GM21515 (cell line): ENCODE measurements around the gene RASA4B.
"Not testable (repeated sequence)": the region's sequence is repeated elsewhere in the genome, so short reads cannot be mapped to it uniquely, and the experiment has no call there.

Experiments
- ATAC-seq: cut with Tn5 transposase; IDR thresholded peaks from one replicate; pipeline ENCODE4 v1.9.1; 2021; ENCODE audit not compliant: unreplicated experiment

The RASA4B gene

DNA sequence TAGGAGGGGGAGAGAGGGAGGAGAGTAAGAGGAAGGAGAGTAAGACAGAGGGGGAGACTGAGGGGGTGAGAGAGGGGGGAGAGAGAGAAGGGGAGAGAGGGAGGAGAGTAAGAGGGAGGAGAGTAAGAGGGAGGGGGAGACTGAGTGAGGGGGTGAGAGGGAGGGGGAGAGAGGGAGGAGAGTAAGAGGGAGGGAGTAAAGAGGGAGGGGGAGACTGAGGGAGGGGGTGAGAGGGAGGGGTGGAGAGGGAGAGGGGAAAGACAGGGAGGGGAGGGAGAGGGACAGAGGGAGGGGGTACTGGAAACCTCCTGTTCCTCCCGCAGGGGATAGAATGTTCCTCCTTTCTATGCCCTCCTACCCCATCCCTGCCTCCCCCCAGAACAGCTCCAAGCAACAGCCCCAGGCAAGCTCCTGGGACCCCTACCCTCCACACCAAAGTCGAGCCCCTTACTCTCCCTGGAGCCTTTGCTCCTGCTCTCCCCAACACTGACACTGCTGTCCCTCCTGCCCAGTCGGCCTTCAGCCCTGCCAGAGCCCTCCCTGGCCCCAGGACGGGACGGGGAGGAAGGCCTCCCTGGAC lies 4.8 kb downstream of the RASA4B start:
- ATAC-seq, result not testable (repeated sequence)

DNA sequence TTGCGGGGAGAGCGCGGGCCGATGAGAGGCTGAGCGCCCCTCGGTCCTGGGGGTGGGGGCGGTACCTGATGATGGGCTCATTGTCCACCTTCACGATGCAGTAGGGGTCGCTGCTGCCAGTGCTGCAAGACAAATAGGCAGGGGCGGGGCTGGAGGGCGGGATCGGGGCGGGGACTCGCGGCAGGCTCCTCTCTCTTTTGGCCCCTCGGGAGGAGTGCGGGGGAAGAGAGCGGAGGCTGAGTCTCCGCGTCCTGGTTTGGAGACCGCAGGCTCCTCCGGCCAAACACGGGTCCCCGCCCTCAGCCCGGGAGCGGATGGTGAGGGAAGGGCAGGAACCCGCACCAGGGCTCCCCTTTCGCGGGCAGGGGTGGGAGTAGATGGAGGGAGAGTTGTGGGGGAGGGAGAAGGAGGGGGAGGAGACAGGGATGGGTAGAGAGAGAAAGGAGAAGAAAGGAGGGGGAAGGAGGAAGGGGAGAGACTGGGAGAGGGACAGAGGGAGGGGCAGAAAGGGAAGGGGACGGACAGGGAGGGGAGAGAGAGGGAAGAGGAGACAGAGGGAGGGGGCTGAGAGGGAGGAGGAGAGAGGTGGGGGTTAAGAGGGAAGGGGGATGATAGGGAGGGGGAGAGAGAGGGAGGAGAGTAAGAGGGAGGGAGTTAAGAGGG lies 5.6 kb downstream of the RASA4B start:
- ATAC-seq, result peak; percentile 42

DNA sequence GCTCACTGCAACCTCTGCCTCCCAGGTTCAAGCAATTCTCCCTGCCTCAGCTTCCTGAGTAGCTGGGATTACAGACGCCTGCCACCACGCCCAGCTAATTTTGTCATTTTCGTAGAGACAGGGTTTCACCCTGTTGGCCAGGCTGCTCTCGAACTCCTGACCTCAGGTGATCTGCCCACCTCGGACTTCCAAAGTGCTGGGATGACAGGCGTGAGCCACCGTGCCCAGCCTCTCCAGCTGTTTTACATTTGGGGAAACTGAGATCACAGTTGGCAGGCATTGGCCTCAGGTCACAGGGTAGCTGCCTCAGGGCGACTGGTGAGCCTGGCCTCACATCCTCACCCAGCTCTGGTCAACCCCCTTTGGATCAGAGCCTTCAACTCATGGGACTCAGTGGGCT lies 7.0 kb downstream of the RASA4B start:
- ATAC-seq, result not testable (repeated sequence)

DNA sequence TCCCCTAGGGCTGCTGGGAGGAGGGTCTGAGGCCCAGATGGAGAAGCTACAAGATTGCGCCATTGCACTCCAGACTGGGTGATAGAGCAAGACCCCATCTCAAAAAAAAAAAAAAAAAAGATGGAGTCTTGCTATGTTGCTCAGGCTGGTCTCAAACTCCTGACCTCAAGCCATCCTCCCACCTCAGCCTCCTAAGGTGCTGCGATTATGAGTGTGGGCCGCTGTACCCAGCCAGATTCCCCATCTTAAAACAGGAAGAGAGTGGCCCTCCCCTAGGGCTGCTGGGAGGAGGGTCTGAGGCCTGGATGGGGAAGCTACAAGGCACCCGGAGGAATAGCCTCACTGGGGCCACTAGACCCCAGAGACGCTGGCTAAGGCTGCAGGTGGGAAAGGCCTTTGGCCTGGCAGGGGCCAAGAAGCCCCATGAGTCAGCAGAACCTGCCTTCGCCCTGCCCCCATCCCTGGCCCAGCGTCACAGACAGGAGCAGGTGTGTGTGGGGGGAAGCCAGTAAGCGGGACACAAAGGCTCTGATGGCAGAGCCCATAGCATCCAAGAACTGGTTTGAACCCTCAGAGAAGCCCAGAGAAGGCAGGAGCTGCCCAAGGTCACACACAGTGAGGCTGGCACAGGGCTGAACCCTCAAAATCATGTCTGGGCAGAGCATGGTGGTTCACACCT lies 10.0 kb downstream of the RASA4B start:
- not testable (repeated sequence) for ATAC-seq

DNA sequence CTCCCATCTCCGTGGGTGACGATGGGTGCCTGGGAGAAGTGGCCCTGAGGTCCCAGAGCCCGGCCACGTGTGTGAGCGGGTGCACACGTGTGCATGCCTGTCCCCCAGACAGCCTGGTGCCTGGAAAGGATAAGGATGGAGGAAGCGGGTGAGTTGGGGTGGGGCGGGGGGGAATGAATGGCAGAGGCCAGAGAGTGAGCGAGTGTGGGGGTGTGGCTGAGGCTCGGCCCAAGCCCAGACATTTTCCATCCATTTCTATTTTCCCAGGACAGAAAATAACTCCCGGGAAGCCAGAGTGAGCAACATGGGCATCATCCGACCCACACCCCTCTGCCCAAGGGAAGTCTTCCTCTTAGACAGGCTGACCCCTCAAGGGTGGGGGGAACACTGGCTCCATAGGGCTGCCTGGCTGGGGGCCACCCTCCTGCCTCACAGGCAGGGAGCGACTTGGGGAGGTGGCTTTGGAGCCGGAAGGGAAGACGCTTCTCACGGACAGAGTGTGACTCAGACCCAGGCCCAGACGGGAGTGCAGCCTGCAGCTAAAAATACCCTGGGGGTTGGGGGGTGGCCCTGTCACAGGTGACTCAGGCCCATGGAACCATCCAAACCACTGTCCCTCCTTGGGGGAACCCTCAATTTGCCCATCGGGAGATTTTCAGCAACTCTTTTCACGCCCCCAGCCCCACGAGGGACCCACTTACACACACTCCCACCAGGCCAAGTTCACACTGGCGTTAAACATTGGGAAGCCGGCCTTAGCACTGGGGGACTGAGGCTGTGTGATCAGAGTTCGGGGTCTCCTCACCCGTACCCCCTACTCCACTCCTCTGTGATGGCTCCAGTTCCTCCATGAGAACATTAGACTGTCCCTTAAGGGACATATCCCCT lies 12.0 kb downstream of the RASA4B start:
- ATAC-seq, result not testable (repeated sequence)

DNA sequence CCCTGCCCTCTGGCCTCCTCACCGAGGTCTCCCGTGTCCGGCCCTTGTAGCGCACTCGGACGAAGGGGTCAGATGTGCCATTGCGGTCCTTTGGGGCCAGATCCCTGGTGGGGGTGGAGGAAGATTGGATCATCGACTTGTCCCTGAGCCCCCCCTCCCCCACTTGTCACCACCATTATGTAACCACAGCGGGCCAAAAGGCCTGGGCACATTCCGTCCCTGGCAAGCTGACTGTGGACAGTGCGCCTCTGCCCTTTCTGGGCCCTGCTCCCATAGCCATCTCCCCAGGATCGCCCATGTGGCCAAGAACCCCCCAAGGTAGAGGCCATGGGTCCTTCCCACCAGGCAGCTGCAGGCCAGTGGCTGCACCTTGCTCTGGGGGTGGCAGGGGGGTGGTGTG lies 14.4 kb downstream of the RASA4B start:
- ATAC-seq, result not testable (repeated sequence)

DNA sequence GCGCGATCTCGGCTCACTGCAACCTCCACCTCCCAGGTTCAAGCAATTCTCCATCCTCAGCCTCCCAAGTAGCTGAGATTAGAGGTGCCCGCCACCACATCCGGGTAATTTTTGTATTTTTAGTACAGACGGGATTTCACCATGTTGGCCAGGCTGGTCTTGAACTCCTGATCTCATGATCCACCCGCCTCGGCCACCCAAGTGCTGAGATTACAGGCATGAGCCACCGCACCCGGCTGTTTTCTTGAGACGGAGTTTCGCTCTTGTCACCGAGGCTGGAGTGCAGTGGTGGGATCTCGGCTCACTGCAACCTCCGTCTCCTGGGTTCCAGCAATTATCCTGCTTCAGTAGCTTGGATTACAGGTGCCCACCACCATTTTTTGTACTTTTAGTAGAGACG lies 19.3 kb downstream of the RASA4B start:
- not testable (repeated sequence) for ATAC-seq

DNA sequence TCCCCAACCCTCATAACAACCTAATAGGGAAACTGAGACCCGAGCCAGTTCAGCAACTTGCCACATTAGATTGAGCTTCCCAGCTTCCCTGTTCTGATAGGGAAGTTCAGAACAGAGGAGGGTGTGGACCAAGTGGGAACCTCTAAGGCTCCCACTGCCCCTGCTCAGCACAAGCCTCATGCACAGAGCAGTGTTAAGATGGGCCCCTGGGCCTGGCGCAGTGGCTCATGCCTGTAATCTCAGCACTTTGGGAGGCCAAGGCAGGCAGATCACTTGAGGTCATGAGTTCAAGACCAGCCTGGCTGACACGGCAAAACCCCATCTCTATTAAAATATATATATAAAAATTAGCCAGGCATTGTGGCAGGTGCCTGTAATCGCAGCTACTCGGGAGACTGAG lies 20.3 kb downstream of the RASA4B start:
- not testable (repeated sequence) for ATAC-seq

DNA sequence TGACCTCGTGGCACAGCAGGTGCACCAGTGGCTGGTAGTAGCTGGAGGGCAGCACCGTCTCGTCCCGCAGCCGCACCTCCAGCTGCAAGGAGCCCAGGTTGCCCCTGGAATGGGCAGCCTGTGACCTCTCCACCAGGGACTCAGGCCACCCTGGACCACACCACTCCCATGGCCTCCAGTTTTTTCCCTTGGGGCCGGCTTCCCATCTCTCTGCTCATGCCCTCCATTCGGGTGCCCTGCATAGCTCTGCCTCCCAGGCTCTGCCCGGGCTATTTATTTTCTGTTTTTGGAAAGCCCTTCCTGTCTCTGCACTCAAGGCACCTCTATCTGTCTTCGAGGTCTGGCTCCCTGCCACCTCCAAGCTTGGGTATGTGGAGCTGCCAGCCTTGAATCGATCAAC lies 20.7 kb downstream of the RASA4B start:
- ATAC-seq, result not testable (repeated sequence)

DNA sequence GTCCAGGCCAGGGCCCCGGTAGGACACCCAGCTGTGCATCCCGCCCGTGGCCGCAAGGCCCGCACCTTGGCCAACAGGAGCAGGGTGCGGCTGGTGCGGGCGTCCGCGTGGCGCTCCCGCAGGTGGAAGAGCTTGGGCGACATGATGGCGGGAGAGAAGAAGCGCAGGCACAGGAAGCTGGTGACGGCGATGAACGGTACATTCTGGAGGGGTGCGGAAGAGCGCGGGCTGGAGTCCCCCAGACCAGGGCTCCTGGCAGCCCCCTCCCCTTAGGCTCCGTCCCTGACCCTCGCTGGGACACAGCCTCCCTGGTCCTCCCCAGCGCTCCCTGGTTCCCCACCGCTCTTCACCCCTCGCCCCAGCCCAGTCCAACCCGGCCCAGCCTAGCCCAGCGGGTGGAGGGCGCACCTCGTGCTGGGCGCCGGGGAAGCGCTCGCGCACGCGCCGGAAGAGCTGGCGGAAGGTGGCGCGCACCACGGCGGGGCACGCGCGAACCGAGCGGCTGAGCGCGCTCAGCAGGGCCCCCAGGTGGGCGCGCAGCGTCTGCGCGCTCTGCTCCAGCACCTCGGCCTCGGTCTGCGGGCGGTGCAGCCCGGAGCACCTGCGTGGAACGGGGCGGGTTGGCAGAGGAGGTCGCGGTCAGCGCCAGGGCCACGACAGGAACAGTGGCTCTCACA lies 23.0 kb downstream of the RASA4B start:
- peak; percentile 70 for ATAC-seq

DNA sequence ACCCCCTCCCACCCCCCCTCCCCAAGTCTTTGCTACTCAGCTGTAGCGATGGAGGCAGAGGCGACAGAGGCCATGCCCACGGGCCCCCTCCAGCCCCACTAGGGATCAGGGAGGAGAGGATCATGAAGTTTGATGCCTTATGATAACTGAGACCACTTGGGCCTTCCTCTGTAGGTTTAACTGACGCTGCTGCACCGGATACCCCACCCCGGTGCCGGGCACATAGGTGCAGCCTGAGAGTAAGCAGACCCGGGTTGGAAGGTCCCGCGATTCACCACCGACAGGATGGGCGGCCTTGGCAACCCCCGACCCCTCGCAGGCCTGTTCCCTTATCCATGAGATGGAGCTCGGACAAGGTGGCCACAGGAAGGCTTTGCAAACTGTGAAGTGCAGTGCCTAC lies 23.6 kb downstream of the RASA4B start:
- ATAC-seq, result peak; percentile 2

DNA sequence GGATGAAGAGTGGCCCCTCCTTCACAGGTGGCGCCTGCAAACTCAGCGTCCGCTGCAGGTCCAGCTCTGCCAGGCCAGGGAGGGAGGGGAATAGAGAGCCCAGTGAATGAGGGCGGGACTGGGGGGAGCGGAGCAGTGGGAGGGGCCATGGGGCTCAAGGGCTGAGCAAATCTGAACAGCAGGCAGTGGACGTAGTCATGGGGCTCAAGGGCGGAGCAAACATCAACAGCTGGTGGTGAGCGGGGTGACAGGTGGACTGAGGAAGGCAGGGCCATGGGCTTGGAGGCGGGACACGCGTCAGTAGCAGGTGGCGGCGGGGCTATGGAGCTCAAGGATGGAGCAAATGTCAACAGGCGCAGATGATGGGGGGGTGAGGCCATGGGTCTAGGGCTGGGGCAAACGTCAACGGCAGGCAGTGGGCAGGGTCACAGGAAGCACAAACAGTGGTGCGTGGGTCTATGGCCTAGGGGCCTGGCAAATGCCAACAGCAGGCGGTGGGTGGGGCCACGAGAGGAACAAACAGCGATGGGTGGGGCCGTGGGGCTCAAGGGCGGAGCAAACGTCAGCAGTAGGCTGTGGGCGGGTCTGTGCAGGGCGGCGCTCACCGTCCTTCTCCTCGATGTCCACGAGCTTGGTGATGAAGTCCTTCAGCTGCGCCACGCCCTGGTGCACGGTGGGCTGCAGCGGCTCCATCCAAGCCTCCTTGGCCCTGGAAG lies 24.2 kb downstream of the RASA4B start:
- ATAC-seq, result peak; percentile 34

DNA sequence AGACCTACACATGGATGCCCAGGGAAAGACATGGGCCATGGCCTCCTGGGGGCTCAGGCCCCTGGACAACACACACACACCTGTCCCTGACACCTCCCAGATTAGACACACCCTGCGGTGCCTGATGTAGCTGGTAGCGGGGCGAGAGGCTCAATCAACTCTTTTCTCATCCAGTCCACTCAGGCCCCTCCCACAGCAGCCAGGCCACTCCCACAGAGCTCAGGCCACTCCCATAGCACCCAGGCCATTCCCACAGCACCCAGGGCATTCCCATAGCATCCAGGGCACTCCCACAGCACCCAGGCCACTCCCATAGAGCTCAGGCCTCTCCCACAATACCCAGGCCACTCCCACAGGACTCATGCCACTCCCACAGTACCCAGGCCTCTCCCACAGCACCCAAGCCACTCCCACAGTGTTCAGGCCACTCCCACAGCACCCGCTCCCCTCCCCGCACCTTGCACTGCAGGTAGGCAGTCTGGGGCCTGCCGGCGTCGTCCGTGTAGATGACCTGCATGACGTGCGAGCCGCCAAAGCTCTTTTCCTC lies 27.0 kb downstream of the RASA4B start:
- ATAC-seq, result peak; percentile 41

DNA sequence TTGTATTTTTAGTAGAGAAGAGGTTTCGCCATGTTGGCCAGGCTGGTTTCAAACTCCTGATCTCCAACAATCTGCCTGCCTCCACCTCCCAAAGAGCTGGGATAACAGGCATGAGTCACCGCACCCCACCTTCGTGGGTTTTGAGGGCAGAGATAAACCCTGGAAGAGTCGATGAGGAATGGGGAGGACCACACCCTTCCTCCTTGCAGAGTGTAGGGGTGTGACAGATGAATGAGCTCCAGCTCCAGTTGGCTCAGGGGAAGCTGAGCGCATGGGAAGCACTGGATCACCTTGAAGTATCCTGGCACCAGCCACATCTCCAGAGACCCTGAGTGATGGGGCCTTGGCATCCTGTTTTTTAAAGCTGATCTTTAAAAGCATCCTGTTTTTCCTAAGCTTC lies 33.3 kb downstream of the RASA4B start:
- ATAC-seq, result not testable (repeated sequence)

DNA sequence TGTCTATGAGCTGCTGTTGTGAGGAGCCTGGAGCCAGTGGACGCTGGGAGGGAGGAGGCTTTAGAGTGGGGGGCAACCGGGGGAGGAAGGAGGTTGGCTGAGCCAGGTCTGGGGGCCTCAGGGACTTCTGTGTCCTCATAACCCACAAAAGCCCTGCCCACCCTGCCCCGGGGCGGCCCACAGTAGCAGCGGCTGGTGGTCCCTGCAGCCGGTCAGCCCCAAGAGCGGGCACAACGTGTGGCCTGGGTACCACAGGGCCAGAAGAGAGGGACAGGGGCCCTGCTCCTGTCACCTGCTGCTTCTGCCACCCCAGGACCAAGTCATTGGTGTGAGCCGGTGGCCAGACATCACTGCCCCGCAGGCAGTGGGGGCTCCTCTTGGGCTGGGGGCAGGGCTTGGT lies 35.6 kb downstream of the RASA4B start:
- ATAC-seq, result not testable (repeated sequence)

DNA sequence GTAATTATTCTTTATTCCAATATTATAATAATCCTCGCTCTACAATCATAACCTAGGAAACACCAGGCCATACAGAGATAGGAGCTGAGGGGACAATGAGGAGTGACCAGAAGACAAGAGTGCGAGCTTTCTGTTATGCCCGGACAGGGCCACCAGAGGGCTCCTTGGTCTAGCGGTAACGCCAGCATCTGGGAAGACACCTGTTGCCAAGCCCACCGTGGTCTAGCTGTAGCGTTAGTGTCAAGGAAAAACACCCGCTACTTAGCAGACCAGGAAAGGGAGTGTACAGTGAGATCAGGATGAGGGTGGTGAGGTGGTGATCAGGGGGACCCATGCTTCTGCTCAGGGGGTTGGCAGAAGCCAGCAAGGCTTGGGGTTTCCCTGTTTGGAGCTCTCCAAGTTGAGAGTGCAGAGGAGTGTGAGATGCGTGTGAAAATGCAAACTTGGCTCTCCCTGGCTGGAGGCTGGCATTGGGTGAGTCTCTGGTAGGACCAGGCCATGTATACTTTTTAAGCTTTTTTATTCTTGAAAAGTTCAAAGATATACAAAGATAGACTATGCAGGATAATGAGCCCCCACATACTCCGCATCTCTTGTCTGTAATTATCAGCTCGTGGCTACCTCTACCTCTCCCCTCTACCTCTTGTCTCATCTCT lies 37.5 kb downstream of the RASA4B start:
- ATAC-seq, result not testable (repeated sequence)

DNA sequence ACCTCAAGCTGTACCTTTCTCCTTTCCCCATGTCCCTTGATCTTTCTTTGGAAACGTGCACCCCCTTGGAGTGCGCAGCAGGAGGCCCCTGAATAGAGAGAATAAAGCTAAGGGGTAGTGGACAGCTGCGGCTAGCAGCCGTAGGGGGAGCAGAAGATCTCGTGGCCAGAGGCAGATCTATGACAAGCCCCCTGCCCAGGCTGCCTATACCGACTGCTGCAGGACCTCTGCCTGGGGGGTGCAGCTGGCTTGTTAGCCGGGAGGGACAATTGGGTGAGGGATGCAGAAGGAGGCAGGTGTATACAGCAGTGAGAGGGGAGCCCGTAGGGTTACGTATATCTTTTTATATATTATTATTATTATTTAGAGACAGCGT lies 38.4 kb downstream of the RASA4B start:
- peak; percentile 41 for ATAC-seq

DNA sequence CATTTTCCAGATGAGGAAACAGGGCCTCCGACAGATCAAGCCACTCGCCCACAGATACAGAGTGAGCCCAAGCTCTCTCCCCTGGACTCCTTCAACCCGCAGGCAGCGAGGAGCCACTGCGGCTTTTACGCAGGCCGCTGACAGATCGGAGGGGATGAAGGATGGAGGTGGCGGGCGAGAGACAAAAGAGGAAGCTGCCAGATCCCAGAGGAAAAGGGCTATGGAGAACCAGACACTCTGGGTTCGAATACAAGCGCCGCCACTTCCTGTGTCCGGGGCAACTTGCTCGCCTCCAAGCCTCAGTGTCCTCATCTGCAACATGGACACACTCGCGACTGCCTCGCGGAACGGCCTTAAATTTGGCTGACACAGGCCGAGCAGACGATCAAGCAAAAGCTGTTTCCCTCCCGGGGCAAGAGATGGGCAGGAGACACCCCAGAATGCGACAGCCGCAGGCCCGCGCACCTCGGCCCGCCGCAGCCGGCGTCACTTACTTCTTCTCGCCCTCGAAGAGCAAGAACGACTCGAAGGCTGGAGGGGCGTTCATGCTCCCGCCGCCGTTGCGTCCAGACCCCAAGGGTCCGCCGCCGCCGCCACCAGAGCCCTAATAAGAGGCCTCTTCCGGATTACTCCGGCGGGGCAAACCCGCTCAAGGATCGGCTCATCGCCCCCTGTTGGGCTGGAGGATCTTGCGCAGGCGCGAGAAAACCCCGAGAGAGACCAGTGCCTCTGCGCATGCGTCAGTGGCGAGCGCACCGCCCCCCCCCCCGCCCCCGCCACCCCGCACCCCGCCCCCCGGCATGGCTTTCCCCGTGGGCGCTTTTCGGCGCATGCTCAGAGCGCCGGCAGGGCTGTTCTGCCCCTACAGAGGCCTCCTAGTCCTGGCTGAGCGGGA lies 39.0 kb downstream of the RASA4B start, which contains the start of gene POLR2J:
POLR2J (minus strand) TSS at position 609 of the 895 bp plus-strand sequence; CDS start at position 547, 62 bp downstream.
- ATAC-seq, result peak; percentile 73
